SH-SY5Y (cell line): ENCODE results near the gene SLC19A1.

ENCODE experiments used
- GATA2 ChIP-seq: IDR thresholded peaks from 2 replicates; pipeline ENCODE4 v1.6.1; 2011; ENCODE audit warnings: mild to moderate bottlenecking, low read depth, low read length
- GATA3 ChIP-seq: IDR thresholded peaks from 2 replicates; pipeline ENCODE4 v1.6.1; 2011; ENCODE audit warnings: low read depth, mild to moderate bottlenecking, low read length, moderate library complexity

DNA sequence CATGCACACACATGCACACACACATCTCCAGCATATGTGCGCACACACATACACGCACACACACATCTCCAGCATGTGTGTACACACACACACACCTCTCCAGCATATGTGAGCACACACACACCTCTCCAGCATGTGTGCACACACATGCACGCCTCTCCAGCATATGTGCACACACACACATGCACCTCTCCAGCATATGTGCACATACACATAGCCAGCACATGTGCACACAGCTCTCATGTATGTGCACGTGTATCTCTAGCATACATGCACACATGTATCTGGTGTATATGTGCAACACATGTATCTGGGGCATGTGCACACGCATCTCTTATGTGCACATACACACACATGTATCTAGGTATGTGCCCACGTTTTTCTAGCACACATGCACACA, 57.9 kb downstream of the SLC19A1 start:
- no peak for TF ChIP-seq GATA2
- TF ChIP-seq GATA3 = no peak
